WTC11 (cell line): ENCODE data around the gene LMOD1. TPM values are rescaled to one million over a fixed set of nuclear protein-coding genes. Genes with fewer than 3 reads are reported as not detected.

Experiments
- ATAC-seq: fragments of 200-7000 bp; cut with Tn5 transposase; 2 replicates; pipeline ENCODE4 v1.10.0; 2021; ENCODE audit warnings: mild to moderate bottlenecking, moderate library complexity
- CTCF ChIA-PET: fragments of 300-600 bp; sonication (Branson Sonifier 250); formaldehyde crosslinking; loops from one replicate; lab custom pipeline; 2021; ENCODE audit warnings: antibody characterized with exemption; lab: Charles Lee
- POLR2A ChIA-PET: fragments of 350-600 bp; sonication (Branson Sonifier 250); formaldehyde crosslinking; loops from one replicate; lab custom pipeline; 2021; ENCODE audit warnings: antibody characterized with exemption; lab: Charles Lee
- DNase-seq: peaks from one replicate; pipeline ENCODE4 v3.0.0; 2021; ENCODE audit warnings: low spot score
- H3K27ac Mint-ChIP-seq: 2 replicates; pipeline ENCODE4 v1.8.0; 2021; ENCODE audit warnings: mixed read lengths
- H3K27me3 Mint-ChIP-seq: 2 replicates; pipeline ENCODE4 v1.8.0; 2021; ENCODE audit warnings: low read depth, mild to moderate bottlenecking, moderate library complexity, mixed read lengths
- H3K36me3 Mint-ChIP-seq: 2 replicates; pipeline ENCODE4 v1.8.0; 2021; ENCODE audit warnings: mixed read lengths
- H3K4me1 Mint-ChIP-seq: 2 replicates; pipeline ENCODE4 v1.8.0; 2022; ENCODE audit warnings: mixed read lengths
- H3K4me3 Mint-ChIP-seq: 2 replicates; pipeline ENCODE4 v1.8.0; 2021; ENCODE audit warnings: mild to moderate bottlenecking, moderate library complexity, mixed read lengths
- H3K9me3 Mint-ChIP-seq: 2 replicates; pipeline ENCODE4 v1.8.0; 2021; ENCODE audit warnings: mixed read lengths
- CDX4 ChIP-seq: fragments of 250-450 bp; sonication (Bioruptor Pico); IDR thresholded peaks from 2 replicates; pipeline ENCODE4 v1.9.0; 2021; ENCODE audit warnings: moderate library complexity, mild to moderate bottlenecking, inconsistent platforms, borderline replicate concordance
- E2F1 ChIP-seq: sonication (generic); formaldehyde crosslinking; IDR thresholded peaks from 2 replicates; pipeline ENCODE4 v1.8.0; 2022; ENCODE audit warnings: mild to moderate bottlenecking, missing genetic modification reagents
- ERG ChIP-seq: fragments of 250-450 bp; sonication (Bioruptor Pico); IDR thresholded peaks from 2 replicates; pipeline ENCODE4 v1.8.0; 2021; ENCODE audit warnings: mild to moderate bottlenecking
- JUN ChIP-seq: sonication (generic); formaldehyde crosslinking; IDR thresholded peaks from 2 replicates; pipeline ENCODE4 v1.8.0; 2023; ENCODE audit warnings: mild to moderate bottlenecking, missing genetic modification reagents
- KAT7 ChIP-seq: sonication (generic); formaldehyde crosslinking; IDR thresholded peaks from 2 replicates; pipeline ENCODE4 v1.8.1; 2023; ENCODE audit warnings: missing genetic modification reagents, mild to moderate bottlenecking, borderline replicate concordance
- NR1H2 ChIP-seq: sonication (generic); formaldehyde crosslinking; IDR thresholded peaks from 2 replicates; pipeline ENCODE4 v1.9.0; 2021; ENCODE audit warnings: mild to moderate bottlenecking, moderate library complexity, missing genetic modification reagents
- NR3C1 ChIP-seq: sonication (generic); formaldehyde crosslinking; conservative IDR thresholded peaks from 2 replicates; pipeline ENCODE4 v1.8.1; 2023; ENCODE audit warnings: low read depth, mild to moderate bottlenecking, missing genetic modification reagents
- OVOL2 ChIP-seq: fragments of 250-450 bp; sonication (Bioruptor Pico); IDR thresholded peaks from 2 replicates; pipeline ENCODE4 v1.9.0; 2021; ENCODE audit warnings: mild to moderate bottlenecking, borderline replicate concordance
- PRDM15 ChIP-seq: sonication (generic); formaldehyde crosslinking; IDR thresholded peaks from 2 replicates; pipeline ENCODE4 v1.8.0; 2022; ENCODE audit warnings: missing genetic modification reagents
- SMAD3 ChIP-seq: sonication (generic); formaldehyde crosslinking; IDR thresholded peaks from 2 replicates; pipeline ENCODE4 v1.8.0; 2022; ENCODE audit warnings: missing genetic modification reagents, mild to moderate bottlenecking, borderline replicate concordance
- SMAD4 ChIP-seq: sonication (generic); formaldehyde crosslinking; IDR thresholded peaks from 2 replicates; pipeline ENCODE4 v1.8.0; 2022; ENCODE audit warnings: mild to moderate bottlenecking, missing genetic modification reagents
- TEAD1 ChIP-seq: sonication (generic); formaldehyde crosslinking; IDR thresholded peaks from 2 replicates; pipeline ENCODE4 v1.8.0; 2022; ENCODE audit warnings: mild to moderate bottlenecking, missing genetic modification reagents
- ZBTB21 ChIP-seq: sonication (generic); formaldehyde crosslinking; IDR thresholded peaks from 2 replicates; pipeline ENCODE4 v1.8.1; 2023; ENCODE audit warnings: mild to moderate bottlenecking, missing genetic modification reagents, borderline replicate concordance
- ZNF263 ChIP-seq: sonication (generic); formaldehyde crosslinking; IDR thresholded peaks from 2 replicates; pipeline ENCODE4 v1.8.1; 2022; ENCODE audit warnings: low read depth, mild to moderate bottlenecking, moderate library complexity, missing genetic modification reagents
- ZNF281 ChIP-seq: sonication (generic); formaldehyde crosslinking; IDR thresholded peaks from 2 replicates; pipeline ENCODE4 v1.8.0; 2023; ENCODE audit warnings: mild to moderate bottlenecking, missing genetic modification reagents
- ZNF317 ChIP-seq: sonication (generic); formaldehyde crosslinking; IDR thresholded peaks from 2 replicates; pipeline ENCODE4 v1.8.1; 2023; ENCODE audit warnings: low read depth, mild to moderate bottlenecking, moderate library complexity, missing genetic modification reagents, borderline replicate concordance
- ZNF416 ChIP-seq: fragments of 250-450 bp; sonication (Bioruptor Pico); IDR thresholded peaks from 2 replicates; pipeline ENCODE4 v1.9.0; 2021; ENCODE audit warnings: mild to moderate bottlenecking, inconsistent platforms
- ZNF512 ChIP-seq: sonication (generic); formaldehyde crosslinking; IDR thresholded peaks from 2 replicates; pipeline ENCODE4 v1.8.1; 2022; ENCODE audit warnings: missing genetic modification reagents, borderline replicate concordance
- total RNA-seq: library from RNA; stranded (reverse); gene quantifications from 3 replicates; pipeline ENCODE4 v1.2.3, GENCODE V29; 2021

The LMOD1 gene
- total RNA-seq, 1 experiment from 2014 or later, result 1.5 TPM

GRCh38 chr1:201883786-201884185 is 62.6 kb downstream of the LMOD1 start:
- no peak for DNase-seq
- H3K36me3 Mint-ChIP-seq, result no peaks in the 10 kb centered on the region
- POLR2A ChIA-PET, result interaction anchor here (1.3 kb wide), 1 partner anchor 11 kb away, joined by 3 read pairs; no protein-coding TSS in a partner anchor
- no peak for ATAC-seq
- no peak overlapping the region for H3K27ac Mint-ChIP-seq
- no peak overlapping the region for H3K4me3 Mint-ChIP-seq
- H3K9me3 Mint-ChIP-seq, result no peaks in the 10 kb centered on the region
- H3K4me1 Mint-ChIP-seq, result peaks cover 30% of the 10 kb centered on the region
- CTCF ChIA-PET, result interaction anchor here (0.7 to 7.6 kb wide), 7 partner anchors 11 to 371 kb away, joined by 3 to 135 read pairs (median 6); partner anchors contain the start of genes IPO9 and LMOD1
- H3K27me3 Mint-ChIP-seq, result peaks cover 21% of the 10 kb centered on the region
- TF ChIP-seq NR3C1 (CRISPR knock-in tag) (no peak), CDX4 (CRISPR knock-in tag) (no peak), ZNF317 (CRISPR knock-in tag) (no peak), NR1H2 (CRISPR knock-in tag) (no peak), ZNF281 (CRISPR knock-in tag) (no peak), PRDM15 (CRISPR knock-in tag) (no peak), ZNF263 (no peak), OVOL2 (CRISPR knock-in tag) (no peak), SMAD3 (CRISPR knock-in tag) (no peak), JUN (no peak), ZBTB21 (CRISPR knock-in tag) (no peak), SMAD4 (no peak)

- CTCF ChIA-PET, result interaction anchor here (0.7 to 7.6 kb wide), 8 partner anchors 11 to 401 kb away, joined by 3 to 135 read pairs (median 6); partner anchors contain the start of genes IPO9 and LMOD1
- Mint-ChIP-seq H3K4me1 (peaks cover 29% of the 10 kb centered on the region), H3K27me3 (peaks cover 19% of the 10 kb centered on the region)
- POLR2A ChIA-PET, result no interaction called here
- ATAC-seq, result no peak
- no peak for TF ChIP-seq ZNF512 (CRISPR knock-in tag)
- TF ChIP-seq TEAD1 (CRISPR knock-in tag), result no peak
- TF ChIP-seq ZNF281 (CRISPR knock-in tag), result no peak
- no peak for TF ChIP-seq E2F1 (CRISPR knock-in tag)
- no peak for TF ChIP-seq KAT7 (CRISPR knock-in tag)
- peak; percentile 61; the same call in 1 of the 2 replicates for TF ChIP-seq ERG
- TF ChIP-seq ZNF416 (CRISPR knock-in tag), result no peak
- TF ChIP-seq, all 79 proteins: peak for 1
- peak overlapping the region; percentile 50; the same call in 1 of the 2 replicates for H3K27ac Mint-ChIP-seq
- no peaks in the 10 kb centered on the region for H3K9me3 Mint-ChIP-seq
- no peaks in the 10 kb centered on the region for H3K36me3 Mint-ChIP-seq
- DNase-seq, result no peak
- H3K4me3 Mint-ChIP-seq, result no peak overlapping the region
Observed at GRCh38 chr1:201883266-201883665, 63.1 kb downstream of the LMOD1 start.
